Measurements from ENCODE around the gene CCDC102B. TPM values are rescaled to one million over a fixed set of nuclear protein-coding genes. Genes with fewer than 3 reads are reported as not detected.

The CCDC102B gene
- total and polyA plus RNA-seq, 2 of the 8 experiments (the other 6 are each of a cell fraction or from before 2014, with no cell fraction given), result 0.80 to 1.1 TPM

DNA sequence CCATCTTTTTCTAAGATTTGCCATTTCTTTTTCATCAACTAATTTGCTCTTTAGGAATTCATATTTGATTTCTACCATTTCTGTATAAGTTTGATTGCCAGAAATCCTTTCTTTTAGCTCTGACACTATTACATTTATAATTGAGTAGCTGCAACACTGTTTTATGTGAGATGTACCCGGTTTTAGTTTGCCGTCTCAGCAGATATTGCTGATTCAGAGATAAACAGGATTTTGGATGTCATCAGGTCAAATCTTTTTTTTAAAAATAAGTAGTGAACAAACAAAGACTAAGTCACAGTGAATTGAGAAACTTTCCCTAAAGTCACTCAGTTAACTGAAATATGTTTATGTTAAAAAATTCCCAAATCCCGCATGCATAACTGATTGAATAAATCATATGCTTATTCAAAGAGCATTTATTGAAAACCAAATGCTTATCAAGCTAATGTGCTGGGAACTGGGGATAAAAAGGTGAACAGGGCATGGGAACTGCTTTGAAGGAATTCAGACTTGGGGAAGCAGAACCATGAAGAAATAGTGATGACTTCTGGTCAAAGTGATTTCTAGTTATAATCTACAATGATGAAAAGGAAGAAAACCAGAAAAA, 19.5 kb upstream of the CCDC102B start:
- H3K56ac ChIP-seq (replicated peaks; ENCODE audit: insufficient read length, low read depth, low read length), result no peak overlapping the region
- H3K79me2 ChIP-seq (ENCODE audit: control insufficient read depth in 1 of 2, insufficient read depth in 2 of 2, low read length in 2 of 2), result no peaks in the 10 kb centered on the region
- H2BK5ac ChIP-seq (ENCODE audit: low read depth, low read length), result no peak overlapping the region
- TF ChIP-seq MAFK (IDR thresholded peaks at IDR 0.05; ENCODE audit: low read depth, low read length) (0 out of 2 replicates have a peak, but pooled peaks have one; percentile 10), TEAD4 (IDR thresholded peaks at IDR 0.05; ENCODE audit: low read depth, low read length) (no peak)
- no peaks in the 10 kb centered on the region for H3K4me1 ChIP-seq (replicated peaks in 1 of 4; ENCODE audit: control insufficient read depth in 3 of 4, insufficient read depth in 4 of 4, low read length in 3 of 4)
- no peak overlapping the region for H2BK12ac ChIP-seq (ENCODE audit: low read depth, low read length)
- no peak overlapping the region for H3K23ac ChIP-seq (ENCODE audit: insufficient read length)
- H2AFZ ChIP-seq (ENCODE audit: low read length), result no peak overlapping the region
- H4K8ac ChIP-seq (ENCODE audit: extremely low read depth, insufficient read depth, low read length), result no peak overlapping the region
- H3K23me2 ChIP-seq (ENCODE audit: low read depth, low read length), result no peaks in the 10 kb centered on the region
- H3K4ac ChIP-seq (replicated peaks; ENCODE audit: insufficient read length, low read depth, low read length), result no peak overlapping the region
- no peak overlapping the region for H3K9ac ChIP-seq (replicated peaks in 1 of 4; ENCODE audit: extremely low read depth in 1 of 4, low read depth in 3 of 4, low read length in 3 of 4)
- no peak overlapping the region for H4K5ac ChIP-seq (ENCODE audit: insufficient read length, low read depth, low read length)
- 98% methylated on average over 3 of the region's 3 CpGs; no CpG with 5 or more reads in 1 of the 2 experiments for WGBS, 2 experiments (ENCODE audit: extremely low coverage in 1 of 2, insufficient coverage in 1 of 2, insufficient read length in 1 of 2, insufficient replicate concordance in 2 of 2, low coverage in 1 of 2, low lambda C conversion rate in 2 of 2, missing lambda C conversion rate in 1 of 2)
- H3K36me3 ChIP-seq (ENCODE audit: control insufficient read depth in 2 of 4, insufficient read depth in 4 of 4, low read length in 3 of 4), result no peaks in the 10 kb centered on the region
- H3K79me1 ChIP-seq (ENCODE audit: low read depth, low read length), result no peaks in the 10 kb centered on the region
- no peak overlapping the region for H2BK20ac ChIP-seq (ENCODE audit: low read length)
- H3K27me3 ChIP-seq (replicated peaks in 1 of 4; ENCODE audit: control insufficient read depth in 3 of 4, extremely low read depth in 1 of 4, insufficient read depth in 3 of 4, low read length in 3 of 4), result no peaks in the 10 kb centered on the region
- H2BK120ac ChIP-seq (replicated peaks; ENCODE audit: low read depth, low read length), result no peak overlapping the region
- H3K4me2 ChIP-seq (ENCODE audit: insufficient read depth in 1 of 2, low read depth in 2 of 2, low read length in 2 of 2), result no peak overlapping the region
- H3K9me3 ChIP-seq (ENCODE audit: insufficient read depth in 2 of 2, low read depth in 1 of 2, low read length in 1 of 2), result no peaks in the 10 kb centered on the region
- no peak for FAIRE-seq
- no peak overlapping the region for H4K91ac ChIP-seq (replicated peaks; ENCODE audit: insufficient read length, low read length)
- H2AK5ac ChIP-seq (ENCODE audit: low read depth, low read length), result no peak overlapping the region
- H3K14ac ChIP-seq (ENCODE audit: insufficient read length), result no peak overlapping the region
- no peaks in the 10 kb centered on the region for H4K20me1 ChIP-seq (replicated peaks in 1 of 2; ENCODE audit: control insufficient read depth in 1 of 2, insufficient read depth in 2 of 2, low read length in 2 of 2)
- no peak overlapping the region for H2BK15ac ChIP-seq (ENCODE audit: low read length)
- H3K18ac ChIP-seq (ENCODE audit: extremely low read depth, low read length), result no peak overlapping the region
- H3K27ac ChIP-seq (ENCODE audit: low read depth, low read length), result no peak overlapping the region
- no peak for DNase-seq (ENCODE audit: low read depth in 1 of 2, low spot score in 2 of 2)
- no peak overlapping the region for H3K4me3 ChIP-seq (ENCODE audit: extremely low read depth in 1 of 4, insufficient read depth in 2 of 4, low read depth in 3 of 4, low read length in 4 of 4)
- POLR2A ChIA-PET (ENCODE audit: partially characterized antibody), result no interaction called here
- CTCF ChIA-PET (ENCODE audit: partially characterized antibody), result interaction anchor here (0.6 kb wide), 1 partner anchor 1069 kb away, joined by 6 read pairs; no protein-coding TSS in a partner anchor
